Posterior cingulate gyrus (tissue), 11 donors: ENCODE measurements around the gene ITGB2.
A peak's percentile ranks its signal among the peaks of the same experiment; 100 is the strongest.

Source experiments
- DNase-seq, 10 donors: peaks; one replicate each; pipeline versions ENCODE4 v3.0.0 to v3.0.0-alpha.2; 2020 to 2021; ENCODE audit warnings: mixed read lengths in 3 of 10
- intact Hi-C: fragments of 100-400 bp; cut with DNase I; formaldehyde crosslinking; loops from one replicate; pipeline ENCODE4 v1.15.1; 2023

ITGB2 gene

DNA sequence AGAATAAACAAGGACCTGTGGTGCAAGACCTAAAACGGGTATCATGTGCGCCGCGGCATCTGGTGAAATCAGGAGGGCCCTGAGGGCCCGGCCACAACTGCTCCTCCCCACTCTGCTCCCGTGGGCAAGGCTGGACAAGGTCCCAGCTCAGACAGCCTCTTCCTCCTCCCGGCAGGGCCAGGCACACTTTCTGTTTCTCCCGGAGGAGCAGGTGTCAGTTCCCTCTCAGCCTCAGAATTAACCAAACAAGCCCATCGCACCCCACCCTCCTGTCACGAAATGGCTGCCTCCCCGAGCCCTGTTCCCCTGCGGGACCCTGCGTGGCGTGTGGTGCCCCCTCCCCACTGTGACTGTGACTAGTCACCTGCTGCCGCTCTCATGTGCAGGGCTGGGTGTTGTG, 62.4 kb downstream of the ITGB2 start:
- peak in 3 of 10 donors; percentile 42 to 78 (median 55) for DNase-seq
- intact Hi-C loops, result no loop called here

DNA sequence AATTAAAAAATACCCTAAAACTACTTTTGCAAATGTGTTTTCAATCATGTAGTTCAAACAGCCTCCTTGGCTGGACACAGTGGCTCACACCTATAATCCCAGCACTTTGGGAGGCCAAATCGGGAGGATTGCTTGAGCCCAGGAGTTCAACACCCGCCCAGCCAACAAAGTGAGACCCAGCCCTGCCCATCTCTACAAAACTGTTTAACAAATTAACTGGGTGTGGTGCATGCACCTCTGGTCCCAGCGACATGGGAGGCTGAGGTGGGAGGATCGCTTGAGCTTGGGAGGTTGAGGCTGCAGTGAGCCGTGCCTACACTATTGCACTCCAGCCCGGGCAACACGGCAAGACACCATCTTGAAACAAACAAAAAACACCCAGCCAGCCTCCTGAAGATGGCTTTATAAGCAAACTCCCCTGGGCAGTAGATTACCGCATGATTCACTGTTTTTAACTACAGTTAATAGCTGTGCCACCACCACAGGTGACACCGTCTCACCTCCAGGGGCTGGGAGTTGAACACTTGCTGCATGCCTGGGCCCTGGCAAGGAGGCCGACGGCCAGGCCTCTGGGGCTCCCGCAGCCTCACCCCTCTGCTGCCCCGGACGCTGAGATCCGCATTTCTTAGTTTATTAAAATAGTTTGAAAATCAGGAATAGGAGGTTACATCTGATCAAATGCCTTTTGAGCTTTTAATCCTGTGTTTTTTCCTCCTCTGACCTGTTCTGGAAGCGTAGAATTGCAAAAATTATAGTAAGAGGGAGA, 63.4 kb downstream of the ITGB2 start:
- DNase-seq, result peak in 3 of 10 donors; percentile 37 to 57 (median 46)
- intact Hi-C loops, result no loop called here

DNA sequence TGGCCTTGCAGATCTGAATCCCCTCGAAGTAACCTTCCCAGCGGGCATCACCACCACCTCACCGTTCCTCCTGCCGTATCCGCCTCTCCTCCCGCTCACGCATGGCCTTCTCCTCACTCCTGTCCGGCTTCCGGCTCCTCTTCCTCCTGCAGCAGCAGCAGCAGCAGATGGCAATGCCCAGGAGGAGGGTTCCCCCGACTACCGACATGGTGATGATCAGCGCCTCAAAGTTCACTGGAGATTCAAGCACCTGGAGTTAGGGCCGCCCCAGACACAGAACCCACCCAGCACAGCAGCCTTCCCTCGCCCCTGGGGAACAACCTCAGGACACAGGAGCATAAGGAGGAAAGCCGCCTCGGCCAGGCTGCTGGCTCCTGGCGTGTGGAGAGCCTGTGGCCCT, 64.6 kb downstream of the ITGB2 start:
- intact Hi-C loops, result no loop called here
- peak in 2 of 10 donors; percentile 44 to 59 for DNase-seq

GRCh38 chr21:44855572-44855971, 65.1 kb downstream of the ITGB2 start:
- intact Hi-C loops, result no loop called here

DNA sequence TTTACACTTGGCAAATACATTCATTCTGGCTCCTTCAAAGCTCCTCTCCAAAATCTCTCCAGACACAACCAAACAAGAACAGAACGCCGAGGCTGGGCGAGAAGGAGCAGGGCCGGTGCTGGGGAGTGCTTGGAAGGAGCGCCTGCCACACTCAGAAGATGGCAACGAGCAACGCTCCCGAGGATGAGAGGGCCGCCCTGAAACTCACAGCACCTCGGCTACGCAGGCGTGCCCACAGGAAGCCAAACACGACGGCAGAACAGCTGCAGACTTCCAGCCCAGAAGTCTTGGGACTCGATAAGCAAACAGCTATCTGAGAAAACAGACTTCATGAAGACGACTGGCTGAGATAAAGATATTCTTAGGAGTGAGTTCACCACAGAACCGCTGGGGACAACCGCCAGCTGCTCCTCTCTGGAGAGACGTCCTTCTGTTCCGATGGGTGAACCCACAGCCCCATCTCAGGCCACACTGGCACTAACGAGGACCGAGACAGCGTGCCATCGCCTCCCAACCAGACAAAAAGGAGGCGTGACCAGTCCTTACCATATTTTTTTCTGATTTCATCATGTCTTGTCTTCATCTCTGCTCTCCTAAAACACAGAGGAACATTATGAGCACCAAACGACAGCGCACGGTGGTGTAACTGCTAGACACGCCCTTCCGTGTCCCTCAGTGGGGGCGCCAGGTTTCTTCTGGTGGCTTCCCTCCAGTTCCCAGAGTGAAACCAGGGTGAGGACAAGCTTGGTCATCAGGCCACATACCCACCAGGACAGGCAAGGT, 65.8 kb downstream of the ITGB2 start:
- intact Hi-C loops, result no loop called here
- DNase-seq, result peak in 2 of 10 donors; percentile 55 to 63

More at GRCh38 chr21:44855572-44855971, 65.1 kb downstream of the ITGB2 start:
- peak in 2 of 10 donors; percentile 38 to 64 for DNase-seq

- intact Hi-C loops, result no loop called here
- DNase-seq, result peak in 2 of 10 donors; percentile 21 to 39
Measured at GRCh38 chr21:44854391-44854663, 66.4 kb downstream of the ITGB2 start.

DNA sequence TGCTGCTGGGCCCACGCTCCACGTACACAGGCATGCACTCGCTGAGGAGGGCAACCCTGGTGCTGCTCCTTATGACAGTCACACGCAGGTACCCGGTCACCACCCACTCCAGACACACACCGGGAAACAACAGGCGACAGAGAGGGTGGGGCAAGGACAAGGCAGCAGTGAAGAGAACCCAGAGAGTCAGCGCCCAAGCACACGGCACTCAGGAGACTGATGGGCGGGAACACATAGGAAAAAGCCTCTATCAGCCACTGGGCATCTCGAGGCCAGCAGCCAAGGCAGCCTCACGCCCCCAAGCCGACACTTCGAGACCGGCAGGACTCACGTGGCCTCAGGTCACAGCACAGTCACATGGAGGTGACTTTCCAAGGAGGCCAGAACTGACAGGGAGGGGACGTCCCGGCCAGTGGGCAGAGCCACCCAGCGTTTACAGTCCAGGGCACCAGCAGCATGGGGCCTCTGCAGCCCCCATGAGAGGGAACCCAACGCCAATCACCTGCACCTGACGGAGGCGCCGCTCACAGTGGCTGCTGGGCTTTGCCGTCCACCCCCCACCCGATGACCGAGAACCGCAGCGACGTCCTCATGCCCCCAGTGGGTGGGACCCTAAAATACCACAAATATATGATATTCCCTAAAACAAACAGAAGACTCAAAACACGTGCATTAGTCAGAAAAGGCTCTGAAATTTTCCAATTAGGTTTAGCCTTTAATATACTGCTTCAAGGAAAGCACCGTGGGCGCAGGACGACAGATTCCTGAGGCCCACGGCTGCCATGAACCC, 66.9 kb downstream of the ITGB2 start:
- peak in 3 of 10 donors; percentile 22 to 74 (median 68) for DNase-seq
- intact Hi-C loops, result no loop called here

- peak in 2 of 10 donors; percentile 40 to 75 for DNase-seq
- intact Hi-C loops, result no loop called here
Measured at GRCh38 chr21:44850905-44851657, 69.6 kb downstream of the ITGB2 start.

DNA sequence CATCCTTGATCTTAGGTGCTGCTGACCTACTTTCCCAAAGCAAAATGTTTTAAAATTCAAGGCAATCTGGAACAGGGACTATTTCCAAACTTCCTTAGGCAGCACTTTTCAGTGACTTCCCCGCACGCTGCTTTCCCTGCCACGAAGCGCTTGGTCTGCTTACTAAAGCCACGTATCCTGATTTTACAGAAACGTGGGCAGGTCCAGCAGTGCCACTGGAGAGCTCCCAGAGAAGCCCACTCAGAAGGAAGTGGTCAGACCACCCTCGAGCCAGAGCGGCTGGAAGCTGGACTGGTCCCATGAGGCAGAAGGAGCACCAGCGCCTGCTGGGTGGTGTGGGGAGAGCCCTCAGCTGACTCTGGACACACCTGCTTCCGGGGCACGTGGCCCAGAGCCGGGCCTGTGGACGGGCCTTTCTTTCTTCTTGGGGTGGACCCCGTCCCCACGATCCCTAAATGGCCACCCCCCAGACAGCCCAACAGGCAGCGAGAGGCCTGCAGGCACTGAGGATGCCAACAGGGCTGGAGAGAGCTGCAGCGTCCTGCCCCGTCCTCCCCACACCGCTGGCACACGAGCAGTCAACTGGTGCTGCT, 70.4 kb downstream of the ITGB2 start:
- intact Hi-C loops, result no loop called here
- DNase-seq, result peak in 2 of 10 donors; percentile 58 to 78

DNA sequence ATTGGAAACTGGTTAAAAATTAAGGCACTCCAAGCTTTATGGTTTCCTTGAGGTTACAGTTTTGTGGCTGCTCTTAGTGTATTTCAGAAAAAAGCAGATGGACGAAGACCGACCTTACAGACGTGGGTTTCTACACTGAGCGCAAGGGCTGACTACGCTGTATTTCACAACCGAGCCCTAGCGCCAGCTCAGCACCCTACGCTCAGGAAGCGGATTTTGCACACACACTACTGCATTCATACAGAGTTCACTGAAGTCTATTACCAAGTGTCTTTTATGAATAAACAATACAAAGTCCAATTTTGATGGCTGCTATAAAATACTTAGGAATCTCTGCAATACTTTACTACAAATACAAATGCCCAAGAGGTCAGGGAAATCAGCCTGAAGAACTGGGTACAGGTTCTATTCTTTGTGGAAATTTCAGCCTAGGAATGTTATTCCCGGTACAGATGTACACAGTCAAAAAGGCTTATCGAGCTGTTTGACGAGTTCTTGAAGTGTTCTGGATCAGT, 71.0 kb downstream of the ITGB2 start:
- intact Hi-C loops, result no loop called here
- DNase-seq, result peak in 2 of 10 donors; percentile 24 to 49

DNA sequence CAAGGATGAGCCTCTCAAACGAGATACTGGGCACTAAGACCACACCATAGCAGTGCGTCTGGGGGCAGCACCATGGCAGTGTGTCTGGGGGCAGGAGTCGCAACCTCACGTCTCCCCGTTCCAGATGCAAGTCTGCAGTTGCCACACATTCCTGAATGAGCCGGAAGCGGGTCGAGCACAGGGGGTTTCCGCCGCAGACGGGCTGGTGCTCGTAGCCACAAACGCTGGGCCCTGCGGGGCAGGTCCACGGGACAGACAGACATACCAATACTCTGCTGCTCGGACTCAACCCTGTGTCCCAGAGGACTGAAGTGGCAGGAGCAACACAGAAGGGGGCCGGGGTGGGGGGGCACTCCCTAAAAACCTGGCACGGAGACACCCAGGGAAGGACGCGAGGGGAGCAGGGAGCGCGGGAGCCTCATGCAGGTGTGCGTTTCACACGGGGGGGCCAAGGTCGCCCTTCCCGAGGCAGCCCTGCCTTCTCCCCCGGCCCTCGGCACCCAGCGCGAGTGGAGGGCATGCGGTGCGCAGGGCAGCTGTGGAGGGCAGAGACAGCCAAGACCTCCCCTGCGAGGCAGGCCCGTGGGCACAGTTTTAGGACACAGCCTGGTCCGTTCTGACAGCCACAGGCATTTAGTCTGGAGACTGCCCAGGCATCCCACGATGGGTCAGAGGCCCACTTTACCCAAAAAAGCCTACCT, 71.7 kb downstream of the ITGB2 start:
- intact Hi-C loops, result no loop called here
- DNase-seq, result peak in 3 of 10 donors; percentile 39 to 77 (median 56)

GRCh38 chr21:44847261-44848056, 73.2 kb downstream of the ITGB2 start:
- DNase-seq, result peak in 2 of 10 donors; percentile 61 to 78
- intact Hi-C loops, result no loop called here

DNA sequence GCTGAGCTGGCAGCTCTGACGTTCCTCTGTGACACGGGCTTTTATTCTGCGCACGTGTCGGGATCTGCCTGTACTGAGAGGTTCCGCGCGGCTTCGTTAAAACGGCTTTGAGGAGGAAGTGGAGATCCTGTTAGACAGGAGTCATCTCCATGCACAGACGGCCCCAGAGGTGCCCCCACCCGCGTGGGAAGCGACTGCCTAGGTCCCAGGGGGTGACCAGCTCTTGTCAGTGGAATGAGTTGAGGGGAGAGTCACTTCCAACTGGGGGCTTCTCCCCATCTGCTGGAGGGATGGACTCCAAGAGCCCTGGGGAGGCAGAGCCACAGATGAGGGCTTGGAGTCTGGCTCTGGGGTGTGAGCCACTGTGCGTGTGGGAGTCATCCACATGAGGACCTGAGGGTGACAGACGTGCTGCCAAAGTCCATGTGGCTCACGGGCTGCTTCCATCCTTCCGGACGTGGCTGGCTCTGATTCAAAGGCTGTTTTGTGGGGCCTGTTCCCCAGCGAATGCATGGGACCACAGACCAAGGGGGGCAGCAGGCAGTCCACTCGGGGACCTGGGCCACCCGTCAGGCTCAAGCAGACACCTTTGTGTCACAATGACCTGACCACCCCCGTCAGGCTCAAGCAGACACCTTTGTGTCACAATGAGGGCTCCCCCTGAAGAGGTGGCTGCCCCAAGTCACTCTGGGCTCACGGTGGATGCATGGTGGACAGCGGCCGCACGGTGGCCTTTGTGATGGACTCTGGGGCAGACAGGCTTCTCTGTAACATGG, 74.0 kb downstream of the ITGB2 start:
- intact Hi-C loops, result no loop called here
- DNase-seq, result peak in 7 of 10 donors; percentile 31 to 93 (median 68)

- intact Hi-C loops, result no loop called here
Measured at GRCh38 chr21:44846224-44846484, 74.5 kb downstream of the ITGB2 start.

GRCh38 chr21:44845418-44846223, 75.1 kb downstream of the ITGB2 start:
- intact Hi-C loops, result no loop called here
- peak in 5 of 10 donors; percentile 47 to 88 (median 75) for DNase-seq

More at GRCh38 chr21:44846224-44846484, 74.5 kb downstream of the ITGB2 start:
- no peak for DNase-seq

GRCh38 chr21:44844256-44844655, 76.4 kb downstream of the ITGB2 start:
- intact Hi-C loops, result no loop called here
- DNase-seq, result peak in 2 of 10 donors; percentile 54 to 61
